K562 (cell line): Measurements from ENCODE around the gene C20orf141. TPM values are rescaled to one million over a fixed set of nuclear protein-coding genes. Genes with fewer than 3 reads are reported as not detected.

ENCODE experiments used
- ATAC-seq: fragments of 200-7000 bp; cut with Tn5 transposase; 3 replicates; pipeline ENCODE4 v1.9.1; 2020; ENCODE audit warnings: moderate library complexity
- BruUV-seq: library from RNA; stranded (reverse); fragments of 400-500 nt; replicated peaks from 2 replicates; lab custom pipeline; 2021; lab: Mats Ljungman, UMichigan
- CTCF ChIA-PET: fragments of 300-600 bp; formaldehyde crosslinking; extraction: SDS; loops from one replicate; lab custom pipeline; 2021; ENCODE audit warnings: low intra/inter-chr PET ratio; lab: Yijun Ruan, JAX
- POLR2A ChIA-PET: fragments of 300-600, 350-650 bp; sonication (Branson Sonifier 250); formaldehyde crosslinking; extraction: SDS; loops from one replicate; lab custom pipeline; 2021; ENCODE audit warnings: antibody characterized with exemption, inconsistent platforms; lab: Yijun Ruan, JAX
- DNase-seq, 4 experiments: peaks; one replicate each; pipeline versions ENCODE4 v3.0.0 to v3.0.0-alpha.2; 2011 to 2018; ENCODE audit warnings: low spot score in 3 of 4, mixed read lengths in 3 of 4; ENCODE audit errors: extremely low read depth in 1 of 4
- FAIRE-seq: peaks from 2 replicates; lab custom pipeline; 2011; peaks lifted over from hg19 to GRCh38; lab: Jason Lieb, UNC
- H2AFZ ChIP-seq: 2 replicates; pipeline ENCODE4 v1.6.0; 2011; ENCODE audit warnings: low read depth, low read length, control low read depth, inconsistent platforms
- H3K27ac ChIP-seq: fragments of 200-600 bp; 3 replicates; pipeline ENCODE4 v1.8.0; 2011; ENCODE audit warnings: low read depth, mild to moderate bottlenecking, control low read depth, inconsistent platforms, low read length, moderate library complexity, mixed read lengths; ENCODE audit errors: extremely low read depth
- H3K27me3 ChIP-seq, 2 experiments: fragments of 300-600 bp in 1 of 2; 2 replicates in 1 of 2; 3 replicates in 1 of 2; pipeline versions ENCODE4 v1.6.0 to v1.8.0; 2011; ENCODE audit warnings: inconsistent platforms in 2 of 2, low read length in 2 of 2, mild to moderate bottlenecking in 1 of 2, mixed read lengths in 1 of 2, moderate library complexity in 1 of 2; ENCODE audit not compliant: control insufficient read depth in 2 of 2, insufficient read depth in 2 of 2
- H3K36me3 ChIP-seq: fragments of 300-600 bp; 3 replicates; pipeline ENCODE4 v1.8.0; 2011; ENCODE audit warnings: mild to moderate bottlenecking, low read length, inconsistent platforms; ENCODE audit not compliant: control insufficient read depth, insufficient read depth
- H3K4me1 ChIP-seq, 2 experiments: fragments of 200-600 bp in 1 of 2; replicated peaks in 1 of 2; 2 replicates in 1 of 2; 3 replicates in 1 of 2; pipeline versions ENCODE4 v1.5.1 to v1.8.0; 2011; ENCODE audit warnings: inconsistent platforms in 2 of 2, low read length in 2 of 2, mild to moderate bottlenecking in 1 of 2, mixed read lengths in 1 of 2, moderate library complexity in 1 of 2; ENCODE audit not compliant: control insufficient read depth in 2 of 2, insufficient read depth in 2 of 2
- H3K4me2 ChIP-seq: 2 replicates; pipeline ENCODE4 v1.6.1; 2011; ENCODE audit warnings: low read length, control low read depth, inconsistent platforms, mixed read lengths; ENCODE audit not compliant: insufficient read depth
- H3K4me3 ChIP-seq: fragments of 200-600 bp; sonication (generic), shearing (Covaris generic); 2 replicates; pipeline ENCODE4 v1.5.1; 2016; ENCODE audit warnings: control low read depth, inconsistent platforms
- H3K79me2 ChIP-seq: fragments of 200-600 bp; 3 replicates; pipeline ENCODE4 v1.8.0; 2011; ENCODE audit warnings: low read length, inconsistent platforms; ENCODE audit not compliant: control insufficient read depth, insufficient read depth
- H3K9ac ChIP-seq, 2 experiments: 2 replicates each; pipeline versions ENCODE4 v1.6.0 to v1.6.1; 2011; ENCODE audit warnings: low read depth in 2 of 2, low read length in 2 of 2, control low read depth in 1 of 2, inconsistent platforms in 1 of 2, mild to moderate bottlenecking in 1 of 2, mixed read lengths in 1 of 2; ENCODE audit not compliant: insufficient read depth in 1 of 2
- H3K9me1 ChIP-seq: one replicate; pipeline ENCODE4 v1.6.0; 2011; ENCODE audit warnings: inconsistent platforms, mild to moderate bottlenecking, low read length, moderate library complexity; ENCODE audit not compliant: control insufficient read depth, insufficient read depth
- H3K9me3 ChIP-seq: replicated peaks from 2 replicates; pipeline ENCODE4 v1.5.1; 2011; ENCODE audit warnings: low read depth, low read length, inconsistent platforms; ENCODE audit not compliant: control insufficient read depth, insufficient read depth
- H4K20me1 ChIP-seq: replicated peaks from 2 replicates; pipeline ENCODE4 v1.6.1; 2011; ENCODE audit warnings: low read length, inconsistent platforms, mixed read lengths; ENCODE audit not compliant: control insufficient read depth, insufficient read depth
- BRD9 ChIP-seq: fragments of 450-650 bp; IDR thresholded peaks from 2 replicates; pipeline ENCODE4 v1.6.1; 2018; ENCODE audit warnings: low read depth; ENCODE audit not compliant: partially characterized antibody
- FOXO4 ChIP-seq: fragments of 450-650 bp; formaldehyde crosslinking; IDR thresholded peaks from 2 replicates; pipeline ENCODE4 v1.4.0; 2020; ENCODE audit warnings: mild to moderate bottlenecking, moderate library complexity
- NR4A1 ChIP-seq, 2 experiments: fragments of 250-450 bp in 1 of 2; fragments of 450-650 bp in 1 of 2; sonication (Bioruptor Pico) in 1 of 2; IDR thresholded peaks; 2 replicates each; pipeline versions ENCODE4 v1.4.0 to v1.6.1; 2016 to 2020; ENCODE audit warnings: mild to moderate bottlenecking in 2 of 2, missing compliant biosample characterization in 1 of 2, missing genetic modification characterization in 1 of 2, moderate library complexity in 1 of 2
- ZNF175 ChIP-seq: fragments of 200-800 bp; sonication (Bioruptor generic); IDR thresholded peaks from 2 replicates; pipeline ENCODE4 v1.6.1; 2016; ENCODE audit warnings: low read depth, mild to moderate bottlenecking, missing genetic modification characterization, missing compliant biosample characterization
- ZNF274 ChIP-seq: IDR thresholded peaks from 2 replicates; pipeline ENCODE4 v1.6.1; 2011; ENCODE audit warnings: low read depth, mild to moderate bottlenecking, low read length, moderate library complexity, borderline replicate concordance
- ZNF3 ChIP-seq: fragments of 250-450 bp; sonication (Bioruptor Pico); IDR thresholded peaks from 2 replicates; pipeline ENCODE4 v1.5.0; 2021; ENCODE audit warnings: mild to moderate bottlenecking, moderate library complexity
- ZNF551 ChIP-seq: fragments of 250-450 bp; sonication (Bioruptor Pico); IDR thresholded peaks from 2 replicates; pipeline ENCODE4 v1.5.0; 2021; ENCODE audit warnings: mild to moderate bottlenecking, moderate library complexity
- WGBS: fragments of 100-300 bp; shearing (Covaris generic); methylation state at CpG from one replicate; pipeline ENCODE4 v1.1.6; 2016; ENCODE audit warnings: low coverage, mixed read lengths; ENCODE audit not compliant: insufficient coverage; ENCODE audit errors: missing lambda C conversion rate; 5-methylcytosine and 5-hydroxymethylcytosine counted together
- in situ Hi-C: fragments of 300-500 bp; cut with MboI; formaldehyde crosslinking; loops from 4 replicates; pipeline ENCODE4 v1.15.0; 2018; ENCODE audit warnings: inconsistent platforms, mixed read lengths
- intact Hi-C: fragments of 100-400 bp; cut with micrococcal nuclease; formaldehyde crosslinking; loops from 2 replicates; pipeline ENCODE4 v1.14.2; 2022
- polyA plus RNA-seq, 8 experiments: library from polyadenylated mRNA; depleted of rRNA in 4 of 8; stranded (reverse) in 5 of 8; unstranded in 3 of 8; fragments of >200 nt; fragmentation: Nextera tagmentation in 2 of 8; fragmentation: Illumina TruSeq in 1 of 8; extraction: Ambion mirVana in 2 of 8; extraction: Trizol in 1 of 8; gene quantifications; 2 replicates each; pipeline versions ENCODE4 v1.2.1 to v1.2.3, GENCODE V29; 2011 to 2014; ENCODE audit warnings: inconsistent platforms in 1 of 8, missing spikeins in 1 of 8
- total RNA-seq, 7 experiments: library from RNA; depleted of rRNA in 6 of 7; stranded (reverse); fragments of >200 nt in 6 of 7; fragmentation: Illumina TruSeq in 2 of 7; extraction: Trizol in 2 of 7; gene quantifications; 2 replicates each; pipeline versions ENCODE4 v1.2.1 to v1.2.3, GENCODE V29; 2011 to 2021; ENCODE audit warnings: low replicate concordance in 1 of 7

The C20orf141 gene
- total and polyA plus RNA-seq, 9 of the 15 experiments (the other 6 are each of a cell fraction or from before 2014, with no cell fraction given) = not detected

GRCh38 chr20:2815242-2815900 lies 584 bp downstream of the C20orf141 start (continued):
- TF ChIP-seq FOXO4 (CRISPR knock-in tag) (no peak), BRD9 (no peak), NR4A1 (CRISPR knock-in tag; IDR thresholded peaks at IDR 0.05) (no peak), NR4A1 (tag; IDR thresholded peaks at IDR 0.05) (no peak), ZNF175 (CRISPR knock-in tag) (no peak)
- TF ChIP-seq, all 486 proteins: peak for 0

- 33% methylated on average over 6 of the region's 10 CpGs for WGBS
- Histone ChIP-seq H3K4me3 (no peak within 1 kb of the TSS), H3K79me2 (no peaks in the 10 kb centered on the region), H3K4me1 (peaks cover 9 to 28% of the 10 kb centered on the region in 2 experiments), H3K27me3 (no peaks in the 10 kb centered on the region), H3K9ac (peak within 1 kb of the TSS in 1 of 2 experiments; percentile 45; a peak in 1 of 4 replicates), H3K9me3 (0 out of 2 replicates have a peak, but pooled peaks cover 2% of the 10 kb centered on the region), H3K9me1 (peaks cover 3% of the 10 kb centered on the region), H4K20me1 (no peaks in the 10 kb centered on the region), H3K27ac (no peak within 1 kb of the TSS), H3K4me2 (no peak within 1 kb of the TSS), H3K36me3 (no peaks in the 10 kb centered on the region), H2AFZ (peak within 1 kb of the TSS; percentile 51)
- ChIA-PET CTCF (no interaction called here), POLR2A (no interaction called here)
- BruUV-seq = no TSS peak
- intact Hi-C loops (loop anchor here (2.0 kb wide), 1 partner anchor 37 kb away; no protein-coding TSS in a partner anchor), in situ Hi-C loops (no loop called here)
- FAIRE-seq (no peak), ATAC-seq (no peak), DNase-seq (no peak)
- TF ChIP-seq ZNF274 (no peak), ZNF551 (CRISPR knock-in tag) (no peak), ZNF3 (no peak)
These were observed 1.3 kb downstream of the C20orf141 start, which contains the start of gene TMEM239 for GRCh38 chr20:2816030-2816582. Gene TMEM239, plus strand, starts transcription at chr20:2816364. Its CDS starts 191 bp downstream, at chr20:2816555.
